ENCODE data around the gene MYO5C. TPM values are rescaled to one million over a fixed set of nuclear protein-coding genes. Genes with fewer than 3 reads are reported as not detected.

The MYO5C gene
- total and polyA plus RNA-seq, 2 of the 13 experiments (the other 11 are each of a cell fraction or from before 2014, with no cell fraction given) = 15.7 to 23.7 TPM

DNA sequence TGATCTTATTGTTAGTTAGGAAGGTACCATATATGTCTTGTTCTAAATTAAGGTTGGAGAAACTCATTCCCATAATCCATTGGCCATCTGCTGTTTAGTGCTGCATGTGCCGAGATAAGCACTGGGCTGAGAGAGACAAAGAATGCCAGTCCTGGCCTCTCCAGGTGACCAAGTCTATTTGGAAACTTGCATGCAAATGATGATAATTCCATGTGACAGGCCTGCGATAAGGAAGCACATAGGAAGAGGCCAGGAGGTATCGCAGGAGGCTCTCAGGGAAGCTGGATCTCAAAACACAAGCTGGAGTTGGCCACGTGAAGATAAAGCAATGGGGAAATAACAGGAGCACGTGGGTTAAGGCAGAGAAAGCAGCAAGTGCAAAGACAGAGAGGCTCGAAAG lies 39.7 kb downstream of the MYO5C start:
- Histone ChIP-seq H3K36me3 (replicated peaks in 1 of 2; ENCODE audit: control insufficient read depth in 1 of 2, insufficient read depth in 2 of 2, low read length in 2 of 2) (peaks cover 9 to 57% of the 10 kb centered on the region in 2 experiments), H4K20me1 (ENCODE audit: insufficient read depth, low read length) (no peaks in the 10 kb centered on the region), H3K4me2 (ENCODE audit: low read depth, low read length) (no peak overlapping the region), H3K9ac (ENCODE audit: insufficient read depth, low read depth, low read length) (no peak overlapping the region), H3K9me3 (ENCODE audit: low read length) (no peaks in the 10 kb centered on the region), H3K27ac (ENCODE audit: extremely low read length, insufficient read depth, low read length) (no peak overlapping the region), H3K27me3 (ENCODE audit: control insufficient read depth in 1 of 2, insufficient read depth in 2 of 2, low read length in 2 of 2) (no peaks in the 10 kb centered on the region), H3K4me3 (replicated peaks in 1 of 3; ENCODE audit: insufficient read depth in 1 of 3, low read depth in 2 of 3, low read length in 3 of 3) (no peak overlapping the region), H2AFZ (ENCODE audit: low read length) (no peak overlapping the region), H3K79me2 (ENCODE audit: insufficient read depth, low read length) (no peaks in the 10 kb centered on the region), H3K4me1 (ENCODE audit: insufficient read depth, low read length) (peaks cover 5% of the 10 kb centered on the region; the same call in 1 of the 2 replicates)
- FAIRE-seq = no peak
- in situ Hi-C loops (cut with HindIII; ENCODE audit: extremely low pct_ligation_motif_present, low pct_unique_long_range_greater_than_20kb) (no loop called here), intact Hi-C loops (cut with micrococcal nuclease; ENCODE audit: unreplicated experiment) (loop anchor here (2.0 to 5.0 kb wide), 5 partner anchors 39 to 311 kb away; partner anchors contain the start of genes ARPP19 and MYO5C)
- TF ChIP-seq ATF1 (CRISPR knock-in tag; IDR thresholded peaks at IDR 0.05) (0 out of 2 replicates have a peak, but pooled peaks have one; percentile 19), HNRNPL (IDR thresholded peaks at IDR 0.05; ENCODE audit: low read depth, low read length) (no peak)
- ChIA-PET CTCF (ENCODE audit: low intra/inter-chr PET ratio, low total read pairs) (interaction anchor here (0.9 to 2.7 kb wide), 3 partner anchors 81 to 479 kb away, joined by 3 to 25 read pairs (median 4); no protein-coding TSS in a partner anchor), POLR2A (no interaction called here)
- BruUV-seq (replicated peaks) = no TSS peak
- DNase-seq (ENCODE audit: low spot score) = no peak
- ATAC-seq = no peak
- WGBS (ENCODE audit: low lambda C conversion rate) = 83% methylated on average over 6 of the region's 6 CpGs

DNA sequence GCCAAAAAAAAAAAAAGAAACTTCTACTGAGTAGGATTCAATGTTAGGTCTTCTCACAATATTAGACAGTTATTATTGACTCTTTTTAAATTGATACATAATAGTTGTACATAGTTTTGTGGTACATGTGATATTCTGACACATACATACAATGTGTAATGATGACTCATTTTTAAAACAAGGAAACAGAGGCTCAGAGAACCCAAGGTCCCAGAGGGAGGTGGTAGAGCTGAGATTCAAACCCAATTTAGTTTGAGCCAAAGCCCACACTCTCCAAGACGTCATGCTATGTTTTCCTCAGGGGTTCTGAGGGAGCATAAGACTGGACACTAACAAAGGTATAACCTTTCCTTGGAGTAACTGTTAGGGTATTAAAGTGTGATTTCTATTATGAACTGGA lies 40.6 kb downstream of the MYO5C start:
- intact Hi-C loops (cut with micrococcal nuclease; ENCODE audit: unreplicated experiment) = loop anchor here (5.0 kb wide), 2 partner anchors 97 to 312 kb away; partner anchors contain the start of gene ARPP19
- H3K27me3 ChIP-seq (ENCODE audit: control insufficient read depth in 1 of 2, insufficient read depth in 2 of 2, low read length in 2 of 2) = no peaks in the 10 kb centered on the region

More for the DNA sequence above, 40.6 kb downstream of the MYO5C start:
- Histone ChIP-seq H3K36me3 (replicated peaks in 1 of 2; ENCODE audit: control insufficient read depth in 1 of 2, insufficient read depth in 2 of 2, low read length in 2 of 2) (peaks cover 9 to 53% of the 10 kb centered on the region in 2 experiments), H2AFZ (ENCODE audit: low read length) (no peak overlapping the region), H3K4me2 (ENCODE audit: low read depth, low read length) (no peak overlapping the region), H3K4me3 (replicated peaks in 1 of 3; ENCODE audit: insufficient read depth in 1 of 3, low read depth in 2 of 3, low read length in 3 of 3) (no peak overlapping the region), H3K9me3 (ENCODE audit: low read length) (no peaks in the 10 kb centered on the region), H3K79me2 (ENCODE audit: insufficient read depth, low read length) (no peaks in the 10 kb centered on the region), H3K27ac (ENCODE audit: extremely low read length, insufficient read depth, low read length) (no peak overlapping the region), H3K4me1 (ENCODE audit: insufficient read depth, low read length) (peaks cover 8% of the 10 kb centered on the region; the same call in 1 of the 2 replicates), H3K9ac (ENCODE audit: insufficient read depth, low read depth, low read length) (no peak overlapping the region), H4K20me1 (ENCODE audit: insufficient read depth, low read length) (no peaks in the 10 kb centered on the region)
- BruUV-seq (replicated peaks) = no TSS peak
- TF ChIP-seq ZNF616 (CRISPR knock-in tag; IDR thresholded peaks at IDR 0.05; ENCODE audit: low read depth) (no peak), ZNF883 (CRISPR knock-in tag; IDR thresholded peaks at IDR 0.05; ENCODE audit: not compliant biosample characterization) (no peak), ZSCAN12 (CRISPR knock-in tag; IDR thresholded peaks at IDR 0.05) (no peak), YY1 (IDR thresholded peaks at IDR 0.05; ENCODE audit: insufficient read depth, insufficient replicate concordance, low read depth, low read length) (no peak), LCORL (IDR thresholded peaks at IDR 0.05) (no peak), LCORL (CRISPR knock-in tag; IDR thresholded peaks at IDR 0.05) (no peak), ZNF337 (CRISPR knock-in tag; IDR thresholded peaks at IDR 0.05; ENCODE audit: borderline replicate concordance, low read depth) (no peak), FOSL2 (CRISPR knock-in tag; IDR thresholded peaks at IDR 0.05) (no peak), SNRNP70 (IDR thresholded peaks at IDR 0.05; ENCODE audit: low read depth, low read length) (no peak), ZNF709 (CRISPR knock-in tag; IDR thresholded peaks at IDR 0.05) (no peak)
- TF ChIP-seq, protein P1, sequence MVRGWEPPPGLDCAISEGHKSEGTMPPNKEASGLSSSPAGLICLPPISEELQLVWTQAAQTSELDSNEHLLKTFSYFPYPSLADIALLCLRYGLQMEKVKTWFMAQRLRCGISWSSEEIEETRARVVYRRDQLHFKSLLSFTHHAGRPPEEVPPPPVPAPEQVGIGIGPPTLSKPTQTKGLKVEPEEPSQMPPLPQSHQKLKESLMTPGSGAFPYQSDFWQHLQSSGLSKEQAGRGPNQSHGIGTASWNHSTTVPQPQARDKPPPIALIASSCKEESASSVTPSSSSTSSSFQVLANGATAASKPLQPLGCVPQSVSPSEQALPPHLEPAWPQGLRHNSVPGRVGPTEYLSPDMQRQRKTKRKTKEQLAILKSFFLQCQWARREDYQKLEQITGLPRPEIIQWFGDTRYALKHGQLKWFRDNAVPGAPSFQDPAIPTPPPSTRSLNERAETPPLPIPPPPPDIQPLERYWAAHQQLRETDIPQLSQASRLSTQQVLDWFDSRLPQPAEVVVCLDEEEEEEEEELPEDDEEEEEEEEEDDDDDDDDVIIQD (CRISPR knock-in tag; IDR thresholded peaks at IDR 0.05; ENCODE audit: low read depth) = no peak
- TF ChIP-seq, protein P2, sequence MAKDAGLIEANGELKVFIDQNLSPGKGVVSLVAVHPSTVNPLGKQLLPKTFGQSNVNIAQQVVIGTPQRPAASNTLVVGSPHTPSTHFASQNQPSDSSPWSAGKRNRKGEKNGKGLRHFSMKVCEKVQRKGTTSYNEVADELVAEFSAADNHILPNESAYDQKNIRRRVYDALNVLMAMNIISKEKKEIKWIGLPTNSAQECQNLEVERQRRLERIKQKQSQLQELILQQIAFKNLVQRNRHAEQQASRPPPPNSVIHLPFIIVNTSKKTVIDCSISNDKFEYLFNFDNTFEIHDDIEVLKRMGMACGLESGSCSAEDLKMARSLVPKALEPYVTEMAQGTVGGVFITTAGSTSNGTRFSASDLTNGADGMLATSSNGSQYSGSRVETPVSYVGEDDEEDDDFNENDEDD (CRISPR knock-in tag; IDR thresholded peaks at IDR 0.05; ENCODE audit: borderline replicate concordance) = no peak
- ATAC-seq = no peak
- no peak for DNase-seq (ENCODE audit: low spot score)
- in situ Hi-C loops (cut with HindIII; ENCODE audit: extremely low pct_ligation_motif_present, low pct_unique_long_range_greater_than_20kb) = no loop called here
- ChIA-PET CTCF (ENCODE audit: low intra/inter-chr PET ratio, low total read pairs) (interaction anchor here (0.9 to 2.7 kb wide), 3 partner anchors 82 to 480 kb away, joined by 3 to 25 read pairs (median 4); no protein-coding TSS in a partner anchor), POLR2A (no interaction called here)
- no peak for FAIRE-seq
- 93% methylated on average over 1 of the region's 1 CpG for WGBS (ENCODE audit: low lambda C conversion rate)
